SK-N-SH (cell line): Measurements from ENCODE around the gene GNB1L. TPM values are rescaled to one million over a fixed set of nuclear protein-coding genes. Genes with fewer than 3 reads are reported as not detected.

Experiments used
- CTCF ChIA-PET: fragments of 300-600, 350-600 bp; formaldehyde crosslinking; extraction: SDS; loops from one replicate; lab custom pipeline; 2021; lab: Yijun Ruan, JAX
- POLR2A ChIA-PET: fragments of 350-600 bp; sonication (Branson Sonifier 250); formaldehyde crosslinking; extraction: SDS; loops from one replicate; lab custom pipeline; 2020; ENCODE audit warnings: antibody characterized with exemption, inconsistent platforms; lab: Yijun Ruan, JAX
- DNase-seq: peaks from one replicate; pipeline ENCODE4 v3.0.0; 2012
- H2AFZ ChIP-seq: fragments of 200-600 bp; sonication (generic); 2 replicates; pipeline ENCODE4 v1.8.1; 2016; ENCODE audit warnings: antibody characterized with exemption, mild to moderate bottlenecking, low read depth
- H3F3A ChIP-seq: fragments of 200-600 bp; sonication (generic); replicated peaks from 2 replicates; pipeline ENCODE3; 2016; ENCODE audit warnings: antibody characterized with exemption, mild to moderate bottlenecking; ENCODE audit not compliant: insufficient read depth
- H3K27ac ChIP-seq, 2 experiments: fragments of 200-500 bp in 1 of 2; fragments of 200-600 bp in 1 of 2; sonication (Bioruptor generic) in 1 of 2; sonication (generic), shearing (Covaris generic) in 1 of 2; 2 replicates each; pipeline versions ENCODE4 v1.5.1 to v1.6.1; 2014 to 2016; ENCODE audit warnings: low read depth in 2 of 2, inconsistent platforms in 1 of 2, low read length in 1 of 2, mild to moderate bottlenecking in 1 of 2, mixed read lengths in 1 of 2
- H3K27me3 ChIP-seq: fragments of 200-600 bp; sonication (generic), shearing (Covaris generic); 2 replicates; pipeline ENCODE4 v1.6.1; 2016; ENCODE audit warnings: mixed run types; ENCODE audit not compliant: insufficient read depth
- H3K36me3 ChIP-seq, 2 experiments: fragments of 200-500 bp in 1 of 2; fragments of 200-600 bp in 1 of 2; sonication (Bioruptor generic) in 1 of 2; sonication (generic) in 1 of 2; replicated peaks in 1 of 2; 2 replicates each; pipeline versions ENCODE3 to v1.5.1; 2014 to 2016; ENCODE audit warnings: low read length in 1 of 2, mild to moderate bottlenecking in 1 of 2; ENCODE audit not compliant: insufficient read depth in 2 of 2, control insufficient read depth in 1 of 2
- H3K4me1 ChIP-seq, 2 experiments: fragments of 200-500 bp in 1 of 2; fragments of 200-600 bp in 1 of 2; sonication (Bioruptor generic) in 1 of 2; sonication (generic), shearing (Covaris generic) in 1 of 2; 2 replicates each; pipeline versions ENCODE4 v1.5.1 to v1.6.1; 2014 to 2016; ENCODE audit warnings: low read depth in 1 of 2, low read length in 1 of 2, mixed run types in 1 of 2; ENCODE audit not compliant: insufficient read depth in 2 of 2, control insufficient read depth in 1 of 2
- H3K4me2 ChIP-seq: fragments of 200-600 bp; sonication (generic), shearing (Covaris generic); 2 replicates; pipeline ENCODE4 v1.6.1; 2017; ENCODE audit warnings: mixed run types
- H3K4me3 ChIP-seq, 2 experiments: fragments of 200-500 bp in 1 of 2; fragments of 200-600 bp in 1 of 2; sonication (Bioruptor generic) in 1 of 2; sonication (generic), shearing (Covaris generic) in 1 of 2; 2 replicates each; pipeline versions ENCODE4 v1.5.1 to v1.8.1; 2014 to 2016; ENCODE audit warnings: low read depth in 2 of 2, inconsistent platforms in 1 of 2, low read length in 1 of 2, mild to moderate bottlenecking in 1 of 2, mixed read lengths in 1 of 2, moderate library complexity in 1 of 2
- H3K79me2 ChIP-seq: fragments of 200-600 bp; sonication (generic); 2 replicates; pipeline ENCODE4 v1.8.1; 2017; ENCODE audit warnings: mild to moderate bottlenecking; ENCODE audit not compliant: insufficient read depth
- H3K9ac ChIP-seq: fragments of 200-600 bp; sonication (generic); 2 replicates; pipeline ENCODE4 v1.6.1; 2017; ENCODE audit warnings: mixed run types
- H3K9me2 ChIP-seq: fragments of 200-600 bp; sonication (generic); 2 replicates; pipeline ENCODE4 v1.6.1; 2017; ENCODE audit warnings: mixed run types
- H3K9me3 ChIP-seq: fragments of 200-600 bp; sonication (generic); 2 replicates; pipeline ENCODE4 v1.6.1; 2017; ENCODE audit warnings: mixed run types, mild to moderate bottlenecking, moderate library complexity
- H4K20me1 ChIP-seq: fragments of 200-600 bp; sonication (generic); 2 replicates; pipeline ENCODE4 v1.6.1; 2017; ENCODE audit warnings: mild to moderate bottlenecking, mixed run types; ENCODE audit not compliant: insufficient read depth
- ELF1 ChIP-seq: IDR thresholded peaks from 2 replicates; pipeline ENCODE4 v1.4.0; 2012
- FOXJ3 ChIP-seq: sonication (generic); formaldehyde crosslinking; IDR thresholded peaks from 2 replicates; pipeline ENCODE4 v1.5.1; 2020; ENCODE audit warnings: mild to moderate bottlenecking, missing genetic modification reagents
- GATA2 ChIP-seq: sonication (generic); formaldehyde crosslinking; IDR thresholded peaks from 2 replicates; pipeline ENCODE4 v1.5.0; 2020; ENCODE audit warnings: mild to moderate bottlenecking, missing genetic modification reagents
- POLR2AphosphoS5 ChIP-seq: IDR thresholded peaks from 2 replicates; pipeline ENCODE4 v1.6.1; 2012; ENCODE audit warnings: low read depth, low read length
- RAD21 ChIP-seq: IDR thresholded peaks from 2 replicates; pipeline ENCODE4 v1.6.1; 2012; ENCODE audit warnings: mild to moderate bottlenecking, low read length
- RCOR1 ChIP-seq: fragments of 150-350 bp; IDR thresholded peaks from 2 replicates; pipeline ENCODE4 v1.6.1; 2017; ENCODE audit warnings: antibody characterized with exemption, low read length
- WGBS: methylation state at CpG from one replicate; pipeline ENCODE4 v1.1.6; 2017; ENCODE audit warnings: low lambda C conversion rate; 5-methylcytosine and 5-hydroxymethylcytosine counted together
- polyA plus RNA-seq, 3 experiments: library from polyadenylated mRNA; depleted of rRNA; stranded (reverse); fragments of >200 nt; gene quantifications; 2 replicates each; pipeline ENCODE4 v1.2.3, GENCODE V29; 2012
- TF ChIP-seq, protein P1 (sequence below): IDR thresholded peaks from 2 replicates; pipeline ENCODE4; 2012
- TF ChIP-seq, protein P2 (sequence below): IDR thresholded peaks from 2 replicates; pipeline ENCODE4 v1.6.1; 2012; ENCODE audit warnings: mild to moderate bottlenecking, low read depth, low read length, moderate library complexity
- TF ChIP-seq, protein P3 (sequence below): fragments of 150-350 bp; IDR thresholded peaks from 2 replicates; pipeline ENCODE4 v1.6.1; 2017; ENCODE audit warnings: antibody characterized with exemption, low read length, low read depth, borderline replicate concordance
- TF ChIP-seq, protein P4 (sequence below): IDR thresholded peaks from 2 replicates; pipeline ENCODE4 v1.4.0; 2012; ENCODE audit warnings: low read depth, borderline replicate concordance

GNB1L gene
- polyA plus RNA-seq, 1 of the 3 experiments (the other 2 are of a cell fraction): 5.9 TPM

GRCh38 chr22:19828035-19828401, 26.7 kb downstream of the GNB1L start (continued):
- TF ChIP-seq, protein P1, sequence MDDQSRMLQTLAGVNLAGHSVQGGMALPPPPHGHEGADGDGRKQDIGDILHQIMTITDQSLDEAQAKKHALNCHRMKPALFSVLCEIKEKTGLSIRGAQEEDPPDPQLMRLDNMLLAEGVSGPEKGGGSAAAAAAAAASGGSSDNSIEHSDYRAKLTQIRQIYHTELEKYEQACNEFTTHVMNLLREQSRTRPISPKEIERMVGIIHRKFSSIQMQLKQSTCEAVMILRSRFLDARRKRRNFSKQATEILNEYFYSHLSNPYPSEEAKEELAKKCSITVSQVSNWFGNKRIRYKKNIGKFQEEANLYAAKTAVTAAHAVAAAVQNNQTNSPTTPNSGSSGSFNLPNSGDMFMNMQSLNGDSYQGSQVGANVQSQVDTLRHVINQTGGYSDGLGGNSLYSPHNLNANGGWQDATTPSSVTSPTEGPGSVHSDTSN: no peak
- TF ChIP-seq, protein P2, sequence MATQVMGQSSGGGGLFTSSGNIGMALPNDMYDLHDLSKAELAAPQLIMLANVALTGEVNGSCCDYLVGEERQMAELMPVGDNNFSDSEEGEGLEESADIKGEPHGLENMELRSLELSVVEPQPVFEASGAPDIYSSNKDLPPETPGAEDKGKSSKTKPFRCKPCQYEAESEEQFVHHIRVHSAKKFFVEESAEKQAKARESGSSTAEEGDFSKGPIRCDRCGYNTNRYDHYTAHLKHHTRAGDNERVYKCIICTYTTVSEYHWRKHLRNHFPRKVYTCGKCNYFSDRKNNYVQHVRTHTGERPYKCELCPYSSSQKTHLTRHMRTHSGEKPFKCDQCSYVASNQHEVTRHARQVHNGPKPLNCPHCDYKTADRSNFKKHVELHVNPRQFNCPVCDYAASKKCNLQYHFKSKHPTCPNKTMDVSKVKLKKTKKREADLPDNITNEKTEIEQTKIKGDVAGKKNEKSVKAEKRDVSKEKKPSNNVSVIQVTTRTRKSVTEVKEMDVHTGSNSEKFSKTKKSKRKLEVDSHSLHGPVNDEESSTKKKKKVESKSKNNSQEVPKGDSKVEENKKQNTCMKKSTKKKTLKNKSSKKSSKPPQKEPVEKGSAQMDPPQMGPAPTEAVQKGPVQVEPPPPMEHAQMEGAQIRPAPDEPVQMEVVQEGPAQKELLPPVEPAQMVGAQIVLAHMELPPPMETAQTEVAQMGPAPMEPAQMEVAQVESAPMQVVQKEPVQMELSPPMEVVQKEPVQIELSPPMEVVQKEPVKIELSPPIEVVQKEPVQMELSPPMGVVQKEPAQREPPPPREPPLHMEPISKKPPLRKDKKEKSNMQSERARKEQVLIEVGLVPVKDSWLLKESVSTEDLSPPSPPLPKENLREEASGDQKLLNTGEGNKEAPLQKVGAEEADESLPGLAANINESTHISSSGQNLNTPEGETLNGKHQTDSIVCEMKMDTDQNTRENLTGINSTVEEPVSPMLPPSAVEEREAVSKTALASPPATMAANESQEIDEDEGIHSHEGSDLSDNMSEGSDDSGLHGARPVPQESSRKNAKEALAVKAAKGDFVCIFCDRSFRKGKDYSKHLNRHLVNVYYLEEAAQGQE: no peak
- no peak for TF ChIP-seq ELF1
- TF ChIP-seq, all 33 proteins: peak for 0

DNA sequence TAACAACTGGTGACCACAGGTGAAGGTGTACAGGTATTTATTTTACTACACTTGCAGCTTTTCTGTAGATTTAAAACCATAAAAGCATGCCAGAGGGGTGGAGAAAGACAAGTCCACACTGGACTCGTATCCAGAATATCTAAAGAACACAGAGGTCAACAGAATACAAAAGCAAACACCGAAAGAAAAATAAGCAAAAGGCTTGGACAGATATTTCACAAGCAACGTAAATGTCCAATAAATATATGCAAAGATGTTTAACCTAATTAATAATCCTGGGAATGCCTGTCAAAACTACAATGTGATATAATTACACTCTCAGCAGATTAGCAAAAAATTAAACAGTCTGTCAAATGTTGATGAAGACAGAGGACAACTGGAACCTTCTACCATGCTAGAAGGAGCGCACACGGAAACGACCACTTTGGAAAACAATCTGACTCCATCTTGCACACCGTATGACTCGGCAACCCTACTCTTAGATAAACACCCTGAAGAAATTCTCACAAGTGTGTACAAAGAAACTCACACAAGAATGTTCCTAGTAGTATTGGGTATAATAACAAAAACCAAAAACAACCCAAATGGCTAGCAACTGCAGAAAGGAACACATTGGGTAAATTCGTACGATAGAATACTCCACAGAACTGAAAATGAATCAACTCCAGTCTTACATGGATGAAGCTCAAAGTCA, 27.2 kb downstream of the GNB1L start:
- Histone ChIP-seq H3K9ac (no peak overlapping the region), H4K20me1 (no peaks in the 10 kb centered on the region), H3K9me2 (no peaks in the 10 kb centered on the region), H2AFZ (no peak overlapping the region), H3K4me2 (no peak overlapping the region), H3K27ac (no peak overlapping the region), H3K36me3 (no peaks in the 10 kb centered on the region), H3K4me3 (no peak overlapping the region), H3K27me3 (no peaks in the 10 kb centered on the region), H3K79me2 (peaks cover 10% of the 10 kb centered on the region; the same call in 1 of the 2 replicates), H3K4me1 (peaks cover 0 to 18% of the 10 kb centered on the region in 2 experiments; a peak in 1 of 4 replicates), H3K9me3 (no peaks in the 10 kb centered on the region), H3F3A (no peaks in the 10 kb centered on the region)
- WGBS: 91% methylated on average over 10 of the region's 10 CpGs
- ChIA-PET CTCF (interaction anchor here (0.8 to 1.2 kb wide), 2 partner anchors 83 to 97 kb away, joined by 3 read pairs; no protein-coding TSS in a partner anchor), POLR2A (no interaction called here)
- no peak for DNase-seq
- no peak for TF ChIP-seq POLR2AphosphoS5
- TF ChIP-seq RAD21: no peak
- TF ChIP-seq, protein P3, sequence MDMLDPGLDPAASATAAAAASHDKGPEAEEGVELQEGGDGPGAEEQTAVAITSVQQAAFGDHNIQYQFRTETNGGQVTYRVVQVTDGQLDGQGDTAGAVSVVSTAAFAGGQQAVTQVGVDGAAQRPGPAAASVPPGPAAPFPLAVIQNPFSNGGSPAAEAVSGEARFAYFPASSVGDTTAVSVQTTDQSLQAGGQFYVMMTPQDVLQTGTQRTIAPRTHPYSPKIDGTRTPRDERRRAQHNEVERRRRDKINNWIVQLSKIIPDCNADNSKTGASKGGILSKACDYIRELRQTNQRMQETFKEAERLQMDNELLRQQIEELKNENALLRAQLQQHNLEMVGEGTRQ: no peak
- TF ChIP-seq FOXJ3: no peak
- TF ChIP-seq, protein P1: no peak
- no peak for TF ChIP-seq GATA2 (CRISPR knock-in tag)
- TF ChIP-seq, protein P4, sequence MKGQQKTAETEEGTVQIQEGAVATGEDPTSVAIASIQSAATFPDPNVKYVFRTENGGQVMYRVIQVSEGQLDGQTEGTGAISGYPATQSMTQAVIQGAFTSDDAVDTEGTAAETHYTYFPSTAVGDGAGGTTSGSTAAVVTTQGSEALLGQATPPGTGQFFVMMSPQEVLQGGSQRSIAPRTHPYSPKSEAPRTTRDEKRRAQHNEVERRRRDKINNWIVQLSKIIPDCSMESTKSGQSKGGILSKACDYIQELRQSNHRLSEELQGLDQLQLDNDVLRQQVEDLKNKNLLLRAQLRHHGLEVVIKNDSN: no peak
- TF ChIP-seq RCOR1: no peak
